Activated CD4-positive, alpha-beta T cell treated with anti-CD3 and anti-CD28 coated beads, Interleukin-2, Interleukin-4, amounts not matched to agents 100 ng/mL and 50 ng/mL, durations not matched to agents 16 hours and 8 hours (primary cell): ENCODE data around the gene YWHAE.
"Not testable (repeated sequence)": the region's sequence is repeated elsewhere in the genome, so short reads cannot be mapped to it uniquely, and the experiment has no call there.

Experiments used
- DNase-seq: peaks from one replicate; pipeline ENCODE4 v3.0.0-alpha.2; 2020; ENCODE audit warnings: low spot score

Gene YWHAE

GRCh38 chr17:1325766-1326165, 74.3 kb downstream of the YWHAE start:
- DNase-seq = no peak

GRCh38 chr17:1324201-1324771, 75.7 kb downstream of the YWHAE start:
- DNase-seq = no peak

- no peak for DNase-seq
These were observed 76.7 kb downstream of the YWHAE start for GRCh38 chr17:1323336-1323735.

- no peak for DNase-seq
These were observed 77.5 kb downstream of the YWHAE start for GRCh38 chr17:1322480-1322879.

GRCh38 chr17:1322014-1322428, 78.0 kb downstream of the YWHAE start:
- no peak for DNase-seq

- no peak for DNase-seq
These were observed 84.1 kb downstream of the YWHAE start for GRCh38 chr17:1315891-1316403.

GRCh38 chr17:1315409-1315808, 84.6 kb downstream of the YWHAE start:
- DNase-seq = no peak

- DNase-seq = no peak
These were observed 86.6 kb downstream of the YWHAE start for GRCh38 chr17:1313270-1314005.

GRCh38 chr17:1312261-1312870, 87.7 kb downstream of the YWHAE start:
- DNase-seq = no peak

- DNase-seq = not testable (repeated sequence)
These were observed 92.2 kb downstream of the YWHAE start for GRCh38 chr17:1307829-1308228.

GRCh38 chr17:1304962-1305563, 95.0 kb downstream of the YWHAE start:
- no peak for DNase-seq

GRCh38 chr17:1304522-1304921, 95.5 kb downstream of the YWHAE start:
- no peak for DNase-seq

- no peak for DNase-seq
These were observed 97.3 kb downstream of the YWHAE start for GRCh38 chr17:1302761-1303160.

GRCh38 chr17:1301546-1301945, 98.5 kb downstream of the YWHAE start:
- no peak for DNase-seq

GRCh38 chr17:1300371-1300905, 99.6 kb downstream of the YWHAE start:
- DNase-seq = no peak

GRCh38 chr17:1299552-1300370, 100.3 kb downstream of the YWHAE start:
- DNase-seq = no peak

GRCh38 chr17:1298606-1299005, 101.4 kb downstream of the YWHAE start:
- no peak for DNase-seq
